ENCODE measurements around the gene DDO. TPM values are rescaled to one million over a fixed set of nuclear protein-coding genes. Genes with fewer than 3 reads are reported as not detected.

DDO gene
- polyA plus RNA-seq, 1 donor from 2014 or later: not detected

- no peaks in the 10 kb centered on the region for H3K79me2 ChIP-seq (replicated peaks; ENCODE audit: insufficient read depth, low read length)
- no peak overlapping the region for H3K4me3 ChIP-seq (ENCODE audit: low read length)
- no peaks in the 10 kb centered on the region for H4K20me1 ChIP-seq (ENCODE audit: insufficient read depth)
- H3F3A ChIP-seq (ENCODE audit: insufficient read depth, low read length, poor library complexity, severe bottlenecking): no peaks in the 10 kb centered on the region
- no peak overlapping the region for H3K4me2 ChIP-seq (ENCODE audit: low read length)
- TF ChIP-seq EP300 (conservative IDR thresholded peaks at IDR 0.05; ENCODE audit: poor library complexity, severe bottlenecking) (no peak), RAD21 (conservative IDR thresholded peaks at IDR 0.05) (no peak), CTCF (IDR thresholded peaks at IDR 0.05; ENCODE audit: poor library complexity, severe bottlenecking) (no peak), EZH2 (IDR thresholded peaks at IDR 0.05; ENCODE audit: borderline replicate concordance, insufficient read depth, low read length, poor library complexity, severe bottlenecking) (no peak), POLR2AphosphoS5 (IDR thresholded peaks at IDR 0.05) (no peak), REST (IDR thresholded peaks at IDR 0.05; ENCODE audit: borderline replicate concordance) (no peak), SMC3 (conservative IDR thresholded peaks at IDR 0.05; ENCODE audit: poor library complexity) (no peak), MXI1 (conservative IDR thresholded peaks at IDR 0.05; ENCODE audit: poor library complexity, severe bottlenecking) (no peak), TAF1 (IDR thresholded peaks at IDR 0.05; ENCODE audit: low read depth) (no peak)
- H3K9ac ChIP-seq (ENCODE audit: low read length): no peak overlapping the region
- no peak overlapping the region for H2AFZ ChIP-seq (ENCODE audit: low read depth, low read length)
- H3K36me3 ChIP-seq (ENCODE audit: insufficient read depth, low read length): no peaks in the 10 kb centered on the region
- H3K27me3 ChIP-seq (ENCODE audit: insufficient read depth, low read depth, low read length): no peaks in the 10 kb centered on the region
- peaks cover 3% of the 10 kb centered on the region for H3K9me3 ChIP-seq (ENCODE audit: low read length)
- H3K9me2 ChIP-seq (ENCODE audit: insufficient read depth, low read length): no peaks in the 10 kb centered on the region
- no peak overlapping the region for H3K27ac ChIP-seq (ENCODE audit: low read length)
These were observed 50.8 kb downstream of the DDO start for GRCh38 chr6:110364364-110365105.

- no peak overlapping the region for H3K4me3 ChIP-seq (ENCODE audit: low read length)
- no peaks in the 10 kb centered on the region for H4K20me1 ChIP-seq (ENCODE audit: insufficient read depth)
- H3F3A ChIP-seq (ENCODE audit: insufficient read depth, low read length, poor library complexity, severe bottlenecking): no peaks in the 10 kb centered on the region
- H2AFZ ChIP-seq (ENCODE audit: low read depth, low read length): no peak overlapping the region
- TF ChIP-seq POLR2AphosphoS5 (IDR thresholded peaks at IDR 0.05): no peak
- no peak for TF ChIP-seq MXI1 (conservative IDR thresholded peaks at IDR 0.05; ENCODE audit: poor library complexity, severe bottlenecking)
- H3K9me3 ChIP-seq (ENCODE audit: low read length): peaks cover 3% of the 10 kb centered on the region
- H3K4me2 ChIP-seq (ENCODE audit: low read length): no peak overlapping the region
- H3K9me2 ChIP-seq (ENCODE audit: insufficient read depth, low read length): no peaks in the 10 kb centered on the region
- peaks cover 5% of the 10 kb centered on the region for H3K27me3 ChIP-seq (ENCODE audit: insufficient read depth, low read depth, low read length)
- no peak overlapping the region for H3K9ac ChIP-seq (ENCODE audit: low read length)
- H3K27ac ChIP-seq (ENCODE audit: low read length): no peak overlapping the region
- H3K79me2 ChIP-seq (replicated peaks; ENCODE audit: insufficient read depth, low read length): no peaks in the 10 kb centered on the region
- no peaks in the 10 kb centered on the region for H3K36me3 ChIP-seq (ENCODE audit: insufficient read depth, low read length)
These were observed 51.6 kb downstream of the DDO start for GRCh38 chr6:110363748-110364147.

Measured in neural cell (in vitro differentiated cells).